IPS-18c (cell line): ENCODE data around the gene TRMT44.
"Not testable (repeated sequence)": the region's sequence is repeated elsewhere in the genome, so short reads cannot be mapped to it uniquely, and the experiment has no call there.

Experiments used
- H3K4me3 ChIP-seq: 2 replicates; pipeline ENCODE4 v1.7.0; 2013; ENCODE audit warnings: low read depth, mild to moderate bottlenecking, low read length, moderate library complexity; ENCODE audit not compliant: insufficient read depth
- H3K9me3 ChIP-seq: one replicate; pipeline ENCODE4 v1.6.1; 2013; ENCODE audit warnings: mild to moderate bottlenecking, low read length, moderate library complexity; ENCODE audit not compliant: control insufficient read depth, insufficient read depth

TRMT44 gene

GRCh38 chr4:8472689-8473197 is 32.2 kb downstream of the TRMT44 start:
- no peaks in the 10 kb centered on the region for H3K9me3 ChIP-seq
- H3K4me3 ChIP-seq, result no peak overlapping the region

GRCh38 chr4:8473198-8473919 is 32.8 kb downstream of the TRMT44 start:
- Histone ChIP-seq H3K9me3 (no peaks in the 10 kb centered on the region), H3K4me3 (no peak overlapping the region)

DNA sequence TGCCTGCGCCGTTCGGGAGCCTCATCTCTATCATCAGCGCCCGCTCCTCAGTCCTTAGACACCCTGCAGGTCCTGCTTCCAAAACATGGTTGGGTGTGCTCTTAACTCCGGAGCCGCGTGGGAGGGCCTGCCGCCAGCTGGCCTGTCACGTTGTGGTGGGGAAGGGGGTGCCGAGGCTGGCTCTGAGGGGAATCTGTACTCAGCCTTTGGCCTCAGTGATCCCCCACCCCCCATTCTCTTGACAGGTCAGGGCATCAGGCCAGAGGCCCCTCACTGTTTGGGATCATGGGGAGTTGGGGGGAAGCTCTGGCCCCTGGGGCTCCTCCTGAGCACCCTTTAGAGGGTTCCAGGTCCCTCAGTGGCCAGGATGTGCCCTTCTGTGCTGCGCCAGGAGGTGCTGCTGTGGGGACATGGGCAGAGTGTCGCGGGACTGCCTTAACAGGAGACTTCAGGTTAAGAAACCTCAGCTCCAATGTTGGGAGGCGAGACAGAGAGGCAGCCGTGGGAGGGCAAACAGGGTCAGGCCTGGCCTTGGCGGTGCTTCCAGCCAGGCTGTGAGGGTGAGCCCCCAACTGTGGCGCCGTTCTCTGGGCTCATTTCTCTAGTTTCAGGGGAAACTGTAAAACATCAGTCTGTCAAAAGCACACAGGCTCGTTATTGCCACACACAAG is 33.5 kb downstream of the TRMT44 start:
- H3K4me3 ChIP-seq, result no peak overlapping the region

GRCh38 chr4:8474856-8475255 is 34.3 kb downstream of the TRMT44 start:
- H3K4me3 ChIP-seq, result no peak overlapping the region
- no peaks in the 10 kb centered on the region for H3K9me3 ChIP-seq

More for the DNA sequence above, 33.5 kb downstream of the TRMT44 start:
- no peaks in the 10 kb centered on the region for H3K9me3 ChIP-seq

GRCh38 chr4:8475751-8476575 is 35.4 kb downstream of the TRMT44 start:
- Histone ChIP-seq H3K9me3 (no peaks in the 10 kb centered on the region), H3K4me3 (no peak overlapping the region)

DNA sequence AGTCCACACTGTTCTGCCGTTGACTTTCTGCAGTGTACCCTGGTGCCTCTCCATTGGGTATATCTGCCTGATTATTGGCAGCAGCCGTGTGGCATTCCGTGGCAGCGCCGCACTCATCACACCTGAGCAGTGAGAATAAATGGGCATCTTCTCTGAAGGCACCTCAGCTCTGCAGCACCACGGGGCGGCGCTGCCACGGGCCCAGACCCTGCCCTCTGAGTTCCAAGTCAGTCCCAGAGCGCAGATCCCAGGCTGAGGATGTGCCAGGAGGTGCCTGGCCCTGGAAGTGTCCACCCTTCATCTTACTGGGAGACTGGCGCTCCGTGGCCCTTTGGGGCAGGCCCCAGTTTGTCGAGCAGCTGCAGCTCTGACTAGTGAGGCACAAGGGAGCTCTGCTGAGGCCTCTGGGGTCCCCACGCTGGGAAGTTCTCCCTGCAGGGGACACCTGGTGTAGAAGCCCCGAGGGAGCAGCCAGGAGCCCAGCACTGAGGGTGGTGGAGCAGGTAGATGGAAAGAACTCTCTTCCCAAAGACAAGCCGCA is 36.6 kb downstream of the TRMT44 start:
- H3K9me3 ChIP-seq, result no peaks in the 10 kb centered on the region
- no peak overlapping the region for H3K4me3 ChIP-seq

- no peak overlapping the region for H3K4me3 ChIP-seq
- H3K9me3 ChIP-seq, result no peaks in the 10 kb centered on the region
These were observed 37.1 kb downstream of the TRMT44 start for GRCh38 chr4:8477676-8478075.

GRCh38 chr4:8478371-8478770 is 37.8 kb downstream of the TRMT44 start:
- Histone ChIP-seq H3K9me3 (no peaks in the 10 kb centered on the region), H3K4me3 (no peak overlapping the region)

- no peak overlapping the region for H3K4me3 ChIP-seq
- no peaks in the 10 kb centered on the region for H3K9me3 ChIP-seq
These were observed 38.5 kb downstream of the TRMT44 start for GRCh38 chr4:8478801-8479744.

DNA sequence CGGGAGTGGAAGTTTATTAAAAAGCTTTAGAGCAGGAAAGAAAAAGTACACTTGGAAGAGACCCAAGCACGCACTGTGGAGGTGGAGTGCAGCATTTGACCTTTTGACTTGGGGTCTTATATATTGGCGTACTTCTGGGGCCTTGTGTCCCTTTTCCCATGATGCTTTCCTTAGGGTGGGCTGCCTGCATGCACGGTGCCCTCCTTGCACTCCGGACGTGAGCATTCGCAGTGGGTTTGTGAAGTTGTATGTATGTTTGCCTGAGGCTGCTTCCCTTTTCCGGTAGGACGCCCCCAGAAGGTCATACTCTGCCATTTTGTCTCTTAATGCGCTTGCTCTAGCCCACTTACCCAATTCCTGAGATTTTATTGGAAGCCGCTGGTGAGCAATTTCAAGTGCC is 39.6 kb downstream of the TRMT44 start:
- Histone ChIP-seq H3K4me3 (no peak overlapping the region), H3K9me3 (no peaks in the 10 kb centered on the region)

GRCh38 chr4:8486643-8487042 is 46.1 kb downstream of the TRMT44 start:
- H3K9me3 ChIP-seq, result not testable (repeated sequence)

DNA sequence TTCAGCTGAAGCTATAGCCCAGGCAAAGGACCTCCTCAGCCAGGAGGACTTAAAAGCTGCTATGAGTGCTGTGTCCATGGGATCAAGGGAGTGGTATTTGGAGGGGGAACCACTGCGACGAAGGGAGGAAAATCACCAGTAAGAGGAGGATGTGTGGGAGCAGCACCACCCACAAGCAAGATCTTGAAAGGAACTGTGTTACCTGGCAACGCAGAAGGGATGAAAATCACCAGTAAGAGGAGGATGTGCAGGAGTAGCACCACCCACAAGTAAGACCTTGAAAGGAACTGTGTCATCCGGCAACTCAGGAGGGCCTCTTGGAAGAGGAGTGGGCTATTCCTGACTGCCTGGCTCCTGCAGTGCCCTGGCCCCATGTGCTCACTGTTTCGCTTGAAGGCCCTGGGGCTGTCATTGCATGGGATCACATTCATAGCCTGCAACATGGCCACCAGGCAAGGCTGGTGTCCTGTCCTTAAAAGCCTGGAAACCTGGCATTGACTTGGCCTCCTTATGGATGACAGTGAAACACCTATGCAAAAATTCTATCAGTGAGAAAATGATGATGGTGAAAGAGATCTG is 48.3 kb downstream of the TRMT44 start:
- Histone ChIP-seq H3K4me3 (no peak overlapping the region; the same call in 1 of the 2 replicates), H3K9me3 (no peaks in the 10 kb centered on the region)

More at GRCh38 chr4:8486643-8487042, 46.1 kb downstream of the TRMT44 start:
- not testable (repeated sequence) for H3K4me3 ChIP-seq

DNA sequence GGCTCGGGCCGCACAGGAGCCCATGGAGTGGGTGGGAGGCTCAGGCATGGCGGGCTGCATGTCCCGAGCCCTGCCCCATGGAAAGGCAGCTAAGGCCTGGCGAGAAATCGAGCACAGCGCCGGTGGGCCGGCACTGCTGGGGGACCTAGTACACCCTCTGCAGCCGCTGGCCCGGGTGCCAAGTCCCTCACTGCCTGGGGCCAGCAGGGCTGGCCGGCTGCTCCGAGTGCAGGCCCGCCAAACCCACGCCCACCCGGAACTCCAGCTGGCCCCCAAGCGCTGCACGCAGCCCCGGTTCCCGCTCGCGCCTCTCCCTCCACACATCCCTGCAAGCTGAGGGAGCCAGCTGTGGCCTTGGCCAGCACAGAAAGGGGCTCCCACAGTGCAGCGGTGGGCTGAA is 50.9 kb downstream of the TRMT44 start:
- H3K4me3 ChIP-seq, H3K9me3 ChIP-seq: not testable (repeated sequence)

DNA sequence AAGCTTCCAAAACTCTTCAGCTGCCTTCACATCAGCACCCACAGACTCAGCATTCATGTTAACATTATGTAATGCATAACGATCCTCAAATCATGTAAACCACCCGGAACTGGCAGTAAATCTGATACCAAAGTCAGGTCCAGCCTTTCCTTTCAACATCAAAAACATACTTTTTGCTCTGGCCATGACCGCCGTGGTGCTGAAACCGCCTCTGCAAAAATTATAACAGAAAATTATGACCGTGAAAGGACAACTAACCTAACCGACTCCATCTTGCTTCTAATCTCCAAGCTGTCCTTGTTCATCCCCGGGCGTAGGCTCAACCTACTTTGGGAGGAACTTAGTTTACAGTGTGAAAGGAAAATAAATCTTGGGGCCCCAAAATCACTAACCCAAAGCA is 51.6 kb downstream of the TRMT44 start:
- no peak overlapping the region for H3K4me3 ChIP-seq
- no peaks in the 10 kb centered on the region for H3K9me3 ChIP-seq

DNA sequence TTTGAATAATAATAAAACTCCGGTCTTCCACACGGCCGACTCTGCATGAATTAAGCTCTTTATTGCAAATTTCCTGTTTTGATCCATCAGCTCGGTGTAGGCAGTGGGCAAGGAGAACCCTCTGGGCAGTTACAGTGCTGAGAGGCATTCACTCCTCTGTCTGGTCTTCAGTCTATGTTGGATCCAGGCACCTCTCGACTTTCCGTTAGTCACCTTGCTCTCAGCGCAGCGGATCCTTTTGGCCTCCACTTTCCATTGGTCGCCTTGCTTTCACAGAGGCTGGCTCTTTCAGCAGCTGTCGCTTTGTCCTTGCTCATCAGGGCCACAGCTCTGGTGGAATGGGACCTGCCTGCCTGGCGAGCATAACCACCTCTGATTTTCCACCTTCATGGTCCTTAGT is 52.9 kb downstream of the TRMT44 start:
- no peaks in the 10 kb centered on the region for H3K9me3 ChIP-seq

GRCh38 chr4:8494218-8494617 is 53.6 kb downstream of the TRMT44 start:
- Histone ChIP-seq H3K4me3 (no peak overlapping the region), H3K9me3 (no peaks in the 10 kb centered on the region)

More for the DNA sequence above, 52.9 kb downstream of the TRMT44 start:
- no peak overlapping the region; the same call in 1 of the 2 replicates for H3K4me3 ChIP-seq
